ENCODE results near the gene UBE2Z. TPM values are rescaled to one million over a fixed set of nuclear protein-coding genes. Genes with fewer than 3 reads are reported as not detected.

The UBE2Z gene
- total and polyA plus RNA-seq, 9 of the 15 experiments (the other 6 are each of a cell fraction or from before 2014, with no cell fraction given), result 11.8 to 89.0 (median 38.2) TPM

- TF ChIP-seq RNF219 (CRISPR knock-in tag; IDR thresholded peaks at IDR 0.05) (no peak), XRCC5 (IDR thresholded peaks at IDR 0.05; ENCODE audit: low read depth, low read length) (peak; percentile 57; the same call in 1 of the 2 replicates), ZSCAN29 (IDR thresholded peaks at IDR 0.05) (no peak), IRF2 (CRISPR knock-in tag; IDR thresholded peaks at IDR 0.05) (no peak), NONO (IDR thresholded peaks at IDR 0.05; ENCODE audit: low read depth in 2 of 2, low read length in 1 of 2) (peak in 1 of 2 experiments; percentile 17; a peak in 1 of 4 replicates), ZBTB2 (IDR thresholded peaks at IDR 0.05) (no peak), MCM5 (IDR thresholded peaks at IDR 0.05; ENCODE audit: low read depth) (no peak), ZNF79 (CRISPR knock-in tag; IDR thresholded peaks at IDR 0.05; ENCODE audit: low read depth) (no peak)
Observed at GRCh38 chr17:48954300-48954755, 46.1 kb downstream of the UBE2Z start (continued).
